Dedifferentiated amniotic fluid mesenchymal stem cell (primary cell): ENCODE results near the gene NID1.
"Not testable (repeated sequence)": the region's sequence is repeated elsewhere in the genome, so short reads cannot be mapped to it uniquely, and the experiment has no call there.

Experiments used
- DNase-seq: peaks from one replicate; pipeline ENCODE4 v3.0.0-alpha.2; 2016; ENCODE audit errors: extremely low spot score

Gene NID1

DNA sequence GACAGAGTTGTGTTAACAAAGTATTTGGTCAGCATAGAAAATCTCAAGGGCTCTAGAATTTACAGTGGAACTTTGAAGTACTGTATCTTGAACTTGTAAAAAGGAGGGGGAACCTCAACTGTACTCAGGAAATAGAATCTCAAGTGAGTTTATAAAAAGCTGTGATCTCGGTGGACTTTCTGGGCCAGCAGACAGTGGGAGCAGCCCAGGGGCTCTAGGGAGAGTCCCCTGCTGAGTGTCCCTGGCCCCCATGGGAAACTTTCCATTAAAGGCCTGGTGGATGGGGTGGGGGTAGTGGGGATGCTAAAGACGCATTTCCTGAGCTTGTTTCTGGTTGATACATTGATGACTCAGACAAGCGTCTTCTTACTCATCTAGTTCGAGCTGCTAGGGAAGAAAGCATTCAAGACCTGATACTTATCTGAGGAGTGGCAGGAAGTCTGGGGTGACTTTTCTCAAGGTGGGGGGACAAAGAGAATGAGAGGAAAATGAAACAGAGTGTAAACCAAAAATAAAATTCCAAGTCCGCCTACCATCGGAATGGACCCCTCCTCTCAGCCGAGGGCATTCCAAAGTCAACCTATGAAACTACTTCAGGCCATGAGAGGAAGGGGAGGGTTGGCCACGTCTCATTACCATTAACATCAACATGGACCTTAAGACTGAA lies 65.5 kb downstream of the NID1 start:
- DNase-seq: peak; percentile 45

DNA sequence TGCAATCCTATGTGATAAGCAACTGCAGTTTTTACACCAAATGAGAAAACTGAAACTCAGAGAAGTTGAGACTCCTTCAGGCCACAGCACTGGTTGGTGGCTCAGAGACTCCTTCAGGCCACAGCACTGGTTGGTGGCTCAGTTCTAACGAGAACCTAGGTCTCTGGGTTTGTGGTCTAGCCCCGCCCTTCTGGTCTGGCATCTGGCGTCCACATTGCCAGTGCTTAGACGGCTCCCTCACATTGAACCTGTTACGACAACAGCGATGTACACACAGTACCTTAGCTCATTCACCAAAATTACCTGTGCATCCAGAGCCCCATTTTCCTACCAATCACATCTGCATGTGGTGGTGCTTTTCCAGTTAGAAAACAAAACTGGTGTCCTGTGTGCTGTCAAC lies 66.1 kb downstream of the NID1 start:
- no peak for DNase-seq

DNA sequence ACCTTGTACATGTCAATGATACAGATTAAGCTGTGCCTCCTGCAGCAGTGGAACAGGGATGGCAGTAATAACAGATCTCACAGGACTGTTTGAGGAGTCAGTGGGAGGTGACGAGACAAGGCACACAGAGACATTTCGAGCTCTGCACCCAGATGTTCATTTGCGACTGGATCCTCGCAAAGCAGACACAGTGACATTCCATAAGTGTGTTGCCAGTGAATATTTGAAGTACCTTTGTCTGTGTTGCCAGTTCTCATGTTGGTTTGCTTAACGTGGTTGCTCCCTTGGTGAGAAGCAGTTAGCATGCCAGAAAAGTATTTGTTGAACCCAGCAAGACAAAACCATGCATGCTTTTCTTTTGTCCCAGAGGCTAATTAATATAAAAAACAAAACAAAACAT lies 67.0 kb downstream of the NID1 start:
- DNase-seq: no peak

GRCh38 chr1:235997049-235997448 lies 67.8 kb downstream of the NID1 start:
- DNase-seq: no peak

GRCh38 chr1:235996048-235996785 lies 68.7 kb downstream of the NID1 start:
- no peak for DNase-seq

DNA sequence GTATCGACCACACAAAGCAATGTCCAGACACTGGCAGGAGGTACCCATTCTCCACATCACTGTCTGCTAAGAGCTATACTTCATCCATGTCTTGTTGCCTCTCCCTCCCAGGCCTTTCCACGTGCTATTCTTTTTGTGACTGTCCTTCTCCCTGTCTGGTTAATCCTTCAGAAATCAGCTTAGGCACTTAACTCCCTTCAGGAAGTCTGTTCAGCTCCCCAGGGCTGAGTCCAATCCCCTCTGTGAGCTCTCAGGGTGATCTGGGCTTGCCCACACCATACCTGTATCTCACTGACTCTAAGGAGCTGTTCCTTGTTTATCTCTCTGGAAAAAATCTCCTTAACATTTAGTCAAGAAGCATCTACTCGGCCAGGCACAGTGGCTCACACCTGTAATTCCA lies 69.4 kb downstream of the NID1 start:
- DNase-seq: no peak

- no peak for DNase-seq
These were observed 71.2 kb downstream of the NID1 start for GRCh38 chr1:235993652-235994051.

DNA sequence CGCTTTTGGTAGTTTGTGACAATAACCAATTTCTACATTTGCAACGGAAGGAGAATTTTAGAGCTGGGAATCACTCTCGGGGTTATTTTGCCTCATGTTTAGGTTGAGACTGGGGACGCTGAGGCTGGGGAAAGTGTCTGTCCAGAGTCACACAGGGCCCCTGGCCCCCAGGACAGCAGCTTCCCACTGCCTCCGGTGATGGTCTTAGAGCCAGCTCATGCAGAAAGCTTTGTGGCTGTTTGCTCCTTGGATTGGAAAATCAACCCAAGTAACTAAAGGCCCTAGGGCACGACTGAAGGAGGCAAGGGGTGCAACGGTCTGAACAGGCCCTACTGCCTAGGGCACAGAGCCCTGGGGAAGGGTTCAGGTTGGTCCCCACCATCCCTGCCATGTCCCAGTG lies 72.0 kb downstream of the NID1 start:
- DNase-seq: no peak

DNA sequence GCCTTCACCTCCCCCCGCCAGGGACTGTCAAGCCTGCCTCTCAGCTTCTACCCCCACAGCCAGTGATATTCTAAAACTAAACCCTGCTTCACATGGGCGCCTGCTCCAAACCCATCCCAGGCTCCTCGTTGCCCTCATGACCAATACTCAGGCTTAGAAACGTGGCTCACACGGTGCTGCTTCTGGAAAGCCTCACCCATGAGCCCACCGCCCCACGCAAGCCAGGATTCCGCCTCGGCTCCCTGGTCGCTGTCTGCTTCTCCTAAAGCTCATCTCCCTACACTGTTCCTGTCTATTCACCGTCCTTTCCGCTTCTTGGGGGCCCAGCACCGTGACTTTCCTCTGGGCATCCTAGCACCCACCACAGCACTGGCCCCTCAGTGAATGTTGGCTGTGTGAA lies 72.5 kb downstream of the NID1 start:
- DNase-seq: no peak

GRCh38 chr1:235990330-235990795 lies 74.5 kb downstream of the NID1 start:
- no peak for DNase-seq

DNA sequence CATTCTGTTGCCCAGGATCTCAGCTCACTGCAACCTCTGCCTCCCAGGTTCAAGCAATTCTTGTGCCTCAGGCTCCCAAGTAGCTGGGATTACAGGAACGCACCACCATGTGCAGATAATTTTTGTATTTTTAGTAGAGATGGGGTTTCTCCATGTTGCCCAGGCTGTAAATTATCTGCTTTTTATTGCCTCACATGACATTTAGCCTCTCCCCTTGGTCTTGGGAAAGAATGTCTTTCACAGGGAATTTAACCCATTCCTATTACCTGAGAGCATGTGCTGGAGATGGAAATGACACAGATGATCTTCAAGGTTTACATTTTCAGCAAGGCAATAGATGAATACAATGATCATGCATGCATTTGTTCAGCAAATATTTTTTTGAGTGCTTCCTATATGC lies 75.8 kb downstream of the NID1 start:
- DNase-seq: no peak

GRCh38 chr1:235986869-235987268 lies 78.0 kb downstream of the NID1 start:
- no peak for DNase-seq

- DNase-seq: peak; percentile 71
These were observed 80.7 kb downstream of the NID1 start for GRCh38 chr1:235984041-235984825.

DNA sequence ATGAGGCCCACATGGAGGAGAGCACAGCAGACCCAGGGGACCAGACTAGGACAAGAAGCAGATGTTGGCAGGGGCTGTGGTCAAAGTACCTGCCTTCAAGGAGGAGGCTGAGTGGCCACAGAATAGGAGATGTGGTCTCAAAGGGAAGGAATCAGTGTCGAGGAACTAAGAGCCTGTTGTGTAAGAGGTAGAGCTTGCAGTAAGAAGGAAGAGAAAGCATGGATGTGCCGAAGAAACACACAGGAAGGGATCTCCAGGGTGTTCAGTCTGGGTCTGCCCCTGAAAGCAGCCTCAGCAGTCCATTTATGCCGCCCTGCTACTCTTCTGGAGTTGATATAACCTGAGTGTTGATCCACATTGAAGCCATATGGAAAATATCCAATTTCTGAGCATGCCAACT lies 83.9 kb downstream of the NID1 start:
- DNase-seq: no peak

- DNase-seq: no peak
These were observed 85.1 kb downstream of the NID1 start for GRCh38 chr1:235979716-235980333.

- DNase-seq: no peak
These were observed 85.7 kb downstream of the NID1 start for GRCh38 chr1:235979176-235979575.

GRCh38 chr1:235976490-235976889 lies 88.4 kb downstream of the NID1 start:
- DNase-seq: no peak

- no peak for DNase-seq
These were observed 90.3 kb downstream of the NID1 start for GRCh38 chr1:235974616-235975015.

DNA sequence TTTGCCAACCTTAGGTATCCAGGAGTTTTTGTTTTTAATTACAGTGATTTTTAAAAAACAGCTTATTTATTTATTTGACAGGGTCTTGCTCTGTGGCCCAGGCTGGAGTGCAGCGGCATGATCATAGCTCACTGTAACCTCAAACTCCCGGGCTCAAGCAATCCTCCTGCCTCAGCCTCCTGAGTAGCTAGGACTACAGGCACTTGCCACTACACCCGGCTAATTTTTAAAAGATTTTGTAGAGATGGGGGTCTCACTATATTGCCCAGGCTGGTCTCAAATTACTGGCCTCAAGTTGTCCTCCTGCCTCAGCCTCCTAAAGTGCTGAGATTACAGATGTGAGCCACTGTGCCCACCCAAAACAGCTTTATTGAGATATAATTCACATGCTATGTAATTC lies 92.2 kb downstream of the NID1 start:
- not testable (repeated sequence) for DNase-seq

- peak; percentile 65 for DNase-seq
These were observed 92.6 kb downstream of the NID1 start for GRCh38 chr1:235972311-235972689.

- DNase-seq: peak; percentile 96
These were observed 93.1 kb downstream of the NID1 start for GRCh38 chr1:235971571-235972310.

DNA sequence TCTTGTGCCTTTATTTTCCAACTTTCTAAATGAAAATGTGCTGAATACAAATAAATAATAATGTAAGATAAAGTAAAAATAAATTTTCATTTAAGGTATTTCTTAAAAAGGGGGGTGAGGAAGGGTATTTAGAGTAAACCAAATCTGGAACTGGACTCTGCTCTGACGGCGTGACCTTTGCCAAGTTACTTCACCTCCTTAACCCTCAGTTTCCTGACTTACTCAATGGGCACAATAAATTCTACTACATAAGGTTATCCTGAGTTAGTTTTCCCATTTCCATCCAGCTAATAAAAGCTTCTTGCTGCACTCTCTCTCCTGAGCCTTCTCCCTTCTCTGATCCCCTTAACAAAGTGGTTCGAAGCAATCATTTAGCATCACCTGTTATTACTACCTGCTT lies 93.9 kb downstream of the NID1 start:
- DNase-seq: no peak
